K562 (cell line): ENCODE measurements around the gene KATNB1. TPM values are rescaled to one million over a fixed set of nuclear protein-coding genes. Genes with fewer than 3 reads are reported as not detected.
A peak's percentile ranks its signal among the peaks of the same experiment; 100 is the strongest.

ENCODE experiments used
- ATAC-seq: fragments of 200-7000 bp; cut with Tn5 transposase; 3 replicates; pipeline ENCODE4 v1.9.1; 2020; ENCODE audit warnings: moderate library complexity
- BruUV-seq: library from RNA; stranded (reverse); fragments of 400-500 nt; replicated peaks from 2 replicates; lab custom pipeline; 2021; lab: Mats Ljungman, UMichigan
- CTCF ChIA-PET: fragments of 300-600 bp; formaldehyde crosslinking; extraction: SDS; loops from one replicate; lab custom pipeline; 2021; ENCODE audit warnings: low intra/inter-chr PET ratio; lab: Yijun Ruan, JAX
- POLR2A ChIA-PET: fragments of 300-600, 350-650 bp; sonication (Branson Sonifier 250); formaldehyde crosslinking; extraction: SDS; loops from one replicate; lab custom pipeline; 2021; ENCODE audit warnings: antibody characterized with exemption, inconsistent platforms; lab: Yijun Ruan, JAX
- DNase-seq, 4 experiments: peaks; one replicate each; pipeline versions ENCODE4 v3.0.0 to v3.0.0-alpha.2; 2011 to 2018; ENCODE audit warnings: low spot score in 3 of 4, mixed read lengths in 3 of 4; ENCODE audit errors: extremely low read depth in 1 of 4
- FAIRE-seq: peaks from 2 replicates; lab custom pipeline; 2011; peaks lifted over from hg19 to GRCh38; lab: Jason Lieb, UNC
- H2AFZ ChIP-seq: 2 replicates; pipeline ENCODE4 v1.6.0; 2011; ENCODE audit warnings: low read depth, low read length, control low read depth, inconsistent platforms
- H3K27ac ChIP-seq: fragments of 200-600 bp; 3 replicates; pipeline ENCODE4 v1.8.0; 2011; ENCODE audit warnings: low read depth, mild to moderate bottlenecking, control low read depth, inconsistent platforms, low read length, moderate library complexity, mixed read lengths; ENCODE audit errors: extremely low read depth
- H3K27me3 ChIP-seq, 2 experiments: fragments of 300-600 bp in 1 of 2; 2 replicates in 1 of 2; 3 replicates in 1 of 2; pipeline versions ENCODE4 v1.6.0 to v1.8.0; 2011; ENCODE audit warnings: inconsistent platforms in 2 of 2, low read length in 2 of 2, mild to moderate bottlenecking in 1 of 2, mixed read lengths in 1 of 2, moderate library complexity in 1 of 2; ENCODE audit not compliant: control insufficient read depth in 2 of 2, insufficient read depth in 2 of 2
- H3K36me3 ChIP-seq: fragments of 300-600 bp; 3 replicates; pipeline ENCODE4 v1.8.0; 2011; ENCODE audit warnings: mild to moderate bottlenecking, low read length, inconsistent platforms; ENCODE audit not compliant: control insufficient read depth, insufficient read depth
- H3K4me1 ChIP-seq, 2 experiments: fragments of 200-600 bp in 1 of 2; replicated peaks in 1 of 2; 2 replicates in 1 of 2; 3 replicates in 1 of 2; pipeline versions ENCODE4 v1.5.1 to v1.8.0; 2011; ENCODE audit warnings: inconsistent platforms in 2 of 2, low read length in 2 of 2, mild to moderate bottlenecking in 1 of 2, mixed read lengths in 1 of 2, moderate library complexity in 1 of 2; ENCODE audit not compliant: control insufficient read depth in 2 of 2, insufficient read depth in 2 of 2
- H3K4me2 ChIP-seq: 2 replicates; pipeline ENCODE4 v1.6.1; 2011; ENCODE audit warnings: low read length, control low read depth, inconsistent platforms, mixed read lengths; ENCODE audit not compliant: insufficient read depth
- H3K4me3 ChIP-seq: fragments of 200-600 bp; sonication (generic), shearing (Covaris generic); 2 replicates; pipeline ENCODE4 v1.5.1; 2016; ENCODE audit warnings: control low read depth, inconsistent platforms
- H3K79me2 ChIP-seq: fragments of 200-600 bp; 3 replicates; pipeline ENCODE4 v1.8.0; 2011; ENCODE audit warnings: low read length, inconsistent platforms; ENCODE audit not compliant: control insufficient read depth, insufficient read depth
- H3K9ac ChIP-seq, 2 experiments: 2 replicates each; pipeline versions ENCODE4 v1.6.0 to v1.6.1; 2011; ENCODE audit warnings: low read depth in 2 of 2, low read length in 2 of 2, control low read depth in 1 of 2, inconsistent platforms in 1 of 2, mild to moderate bottlenecking in 1 of 2, mixed read lengths in 1 of 2; ENCODE audit not compliant: insufficient read depth in 1 of 2
- H3K9me1 ChIP-seq: one replicate; pipeline ENCODE4 v1.6.0; 2011; ENCODE audit warnings: inconsistent platforms, mild to moderate bottlenecking, low read length, moderate library complexity; ENCODE audit not compliant: control insufficient read depth, insufficient read depth
- H3K9me3 ChIP-seq: replicated peaks from 2 replicates; pipeline ENCODE4 v1.5.1; 2011; ENCODE audit warnings: low read depth, low read length, inconsistent platforms; ENCODE audit not compliant: control insufficient read depth, insufficient read depth
- H4K20me1 ChIP-seq: replicated peaks from 2 replicates; pipeline ENCODE4 v1.6.1; 2011; ENCODE audit warnings: low read length, inconsistent platforms, mixed read lengths; ENCODE audit not compliant: control insufficient read depth, insufficient read depth
- EGR1 ChIP-seq: fragments of 450-650 bp; conservative IDR thresholded peaks from 2 replicates; pipeline ENCODE4 v1.6.1; 2017; ENCODE audit warnings: mild to moderate bottlenecking
- HEY1 ChIP-seq: fragments of 250-450 bp; sonication (Bioruptor Pico); IDR thresholded peaks from 2 replicates; pipeline ENCODE4 v1.5.0; 2020; ENCODE audit warnings: mild to moderate bottlenecking, moderate library complexity, borderline replicate concordance
- KAT2B ChIP-seq: IDR thresholded peaks from one replicate; pipeline ENCODE4 v1.6.1; 2012; ENCODE audit warnings: low read depth, mild to moderate bottlenecking, control low read depth, inconsistent platforms, low read length, moderate library complexity
- OTX1 ChIP-seq: fragments of 450-650 bp; formaldehyde crosslinking; IDR thresholded peaks from 2 replicates; pipeline ENCODE4 v1.4.0; 2022; ENCODE audit warnings: mild to moderate bottlenecking
- WGBS: fragments of 100-300 bp; shearing (Covaris generic); methylation state at CpG from one replicate; pipeline ENCODE4 v1.1.6; 2016; ENCODE audit warnings: low coverage, mixed read lengths; ENCODE audit not compliant: insufficient coverage; ENCODE audit errors: missing lambda C conversion rate; 5-methylcytosine and 5-hydroxymethylcytosine counted together
- in situ Hi-C: fragments of 300-500 bp; cut with MboI; formaldehyde crosslinking; loops from 4 replicates; pipeline ENCODE4 v1.15.0; 2018; ENCODE audit warnings: inconsistent platforms, mixed read lengths
- intact Hi-C: fragments of 100-400 bp; cut with micrococcal nuclease; formaldehyde crosslinking; loops from 2 replicates; pipeline ENCODE4 v1.14.2; 2022
- polyA plus RNA-seq, 8 experiments: library from polyadenylated mRNA; depleted of rRNA in 4 of 8; stranded (reverse) in 5 of 8; unstranded in 3 of 8; fragments of >200 nt; fragmentation: Nextera tagmentation in 2 of 8; fragmentation: Illumina TruSeq in 1 of 8; extraction: Ambion mirVana in 2 of 8; extraction: Trizol in 1 of 8; gene quantifications; 2 replicates each; pipeline versions ENCODE4 v1.2.1 to v1.2.3, GENCODE V29; 2011 to 2014; ENCODE audit warnings: inconsistent platforms in 1 of 8, missing spikeins in 1 of 8
- total RNA-seq, 7 experiments: library from RNA; depleted of rRNA in 6 of 7; stranded (reverse); fragments of >200 nt in 6 of 7; fragmentation: Illumina TruSeq in 2 of 7; extraction: Trizol in 2 of 7; gene quantifications; 2 replicates each; pipeline versions ENCODE4 v1.2.1 to v1.2.3, GENCODE V29; 2011 to 2021; ENCODE audit warnings: low replicate concordance in 1 of 7

KATNB1 gene
- total and polyA plus RNA-seq, 9 of the 15 experiments (the other 6 are each of a cell fraction or from before 2014, with no cell fraction given), result 1.2 to 52.6 (median 21.9) TPM

GRCh38 chr16:57755726-57756423, 20.3 kb downstream of the KATNB1 start:
- TF ChIP-seq OTX1 (CRISPR knock-in tag) (0 out of 2 replicates have a peak, but pooled peaks have one; percentile 28), HEY1 (CRISPR knock-in tag) (no peak), KAT2B (no peak), EGR1 (peak; percentile 86)
- ATAC-seq, result no peak
- WGBS, result 67% methylated on average over 17 of the region's 18 CpGs
- peaks cover 4% of the 10 kb centered on the region for H4K20me1 ChIP-seq
- ChIA-PET CTCF (no interaction called here), POLR2A (interaction anchor here (0.6 to 1.4 kb wide), 6 partner anchors 11 to 234 kb away, joined by 3 to 5 read pairs (median 4); partner anchors contain the start of gene KATNB1)
- no TSS peak for BruUV-seq
- FAIRE-seq, result no peak
- H3K27me3 ChIP-seq, result no peaks in the 10 kb centered on the region
- H3K4me1 ChIP-seq, result peaks cover 0 to 62% of the 10 kb centered on the region in 2 experiments; a peak in 3 of 5 replicates
- DNase-seq, result no peak
- H3K9me3 ChIP-seq, result no peaks in the 10 kb centered on the region
- H3K27ac ChIP-seq, result no peak overlapping the region
- in situ Hi-C loops (loop anchor here (10.0 kb wide), 1 partner anchor 249 kb away; the partner anchor contains the start of genes USB1 and ZNF319), intact Hi-C loops (loop anchor here (2.0 kb wide), 1 partner anchor 245 kb away; the partner anchor contains the start of genes USB1 and ZNF319)
- H3K36me3 ChIP-seq, result peaks cover 82% of the 10 kb centered on the region; the same call in 2 of the 3 replicates
- no peak overlapping the region for H2AFZ ChIP-seq
- no peak overlapping the region for H3K4me3 ChIP-seq
- no peak overlapping the region for H3K4me2 ChIP-seq
- H3K79me2 ChIP-seq, result no peaks in the 10 kb centered on the region
- no peak overlapping the region for H3K9ac ChIP-seq
- H3K9me1 ChIP-seq, result no peaks in the 10 kb centered on the region
